ENCODE results near the gene HS3ST3B1. TPM values are rescaled to one million over a fixed set of nuclear protein-coding genes. Genes with fewer than 3 reads are reported as not detected.

HS3ST3B1 gene
- total and polyA plus RNA-seq, 8 donors: 0.30 to 2.8 (median 1.5) TPM

GRCh38 chr17:14389681-14390080 is 88.8 kb downstream of the HS3ST3B1 start:
- intact Hi-C loops (cut with DNase I): no loop called here
- no peak for DNase-seq
- Histone ChIP-seq H3K9me3 (no peaks in the 10 kb centered on the region), H3K27ac (no peak overlapping the region), H3K4me1 (no peaks in the 10 kb centered on the region), H3K4me3 (no peak overlapping the region), H3K36me3 (no peaks in the 10 kb centered on the region), H3K27me3 (no peaks in the 10 kb centered on the region)
- WGBS, 2 donors: 56 to 62% methylated on average over 6 of the region's 6 CpGs
- FAIRE-seq: no peak
- no peak for ATAC-seq
- TF ChIP-seq, protein P1, sequence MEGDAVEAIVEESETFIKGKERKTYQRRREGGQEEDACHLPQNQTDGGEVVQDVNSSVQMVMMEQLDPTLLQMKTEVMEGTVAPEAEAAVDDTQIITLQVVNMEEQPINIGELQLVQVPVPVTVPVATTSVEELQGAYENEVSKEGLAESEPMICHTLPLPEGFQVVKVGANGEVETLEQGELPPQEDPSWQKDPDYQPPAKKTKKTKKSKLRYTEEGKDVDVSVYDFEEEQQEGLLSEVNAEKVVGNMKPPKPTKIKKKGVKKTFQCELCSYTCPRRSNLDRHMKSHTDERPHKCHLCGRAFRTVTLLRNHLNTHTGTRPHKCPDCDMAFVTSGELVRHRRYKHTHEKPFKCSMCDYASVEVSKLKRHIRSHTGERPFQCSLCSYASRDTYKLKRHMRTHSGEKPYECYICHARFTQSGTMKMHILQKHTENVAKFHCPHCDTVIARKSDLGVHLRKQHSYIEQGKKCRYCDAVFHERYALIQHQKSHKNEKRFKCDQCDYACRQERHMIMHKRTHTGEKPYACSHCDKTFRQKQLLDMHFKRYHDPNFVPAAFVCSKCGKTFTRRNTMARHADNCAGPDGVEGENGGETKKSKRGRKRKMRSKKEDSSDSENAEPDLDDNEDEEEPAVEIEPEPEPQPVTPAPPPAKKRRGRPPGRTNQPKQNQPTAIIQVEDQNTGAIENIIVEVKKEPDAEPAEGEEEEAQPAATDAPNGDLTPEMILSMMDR (IDR thresholded peaks at IDR 0.05): no peak

GRCh38 chr17:14393723-14394122 is 92.8 kb downstream of the HS3ST3B1 start:
- H3K4me3 ChIP-seq: no peak overlapping the region
- H3K4me1 ChIP-seq: no peaks in the 10 kb centered on the region
- no peaks in the 10 kb centered on the region for H3K27me3 ChIP-seq
- ATAC-seq (no peak), FAIRE-seq (no peak), DNase-seq (no peak)
- TF ChIP-seq, protein P1 (IDR thresholded peaks at IDR 0.05): no peak
- no peak overlapping the region for H3K27ac ChIP-seq
- H3K36me3 ChIP-seq: no peaks in the 10 kb centered on the region
- intact Hi-C loops (cut with DNase I): no loop called here
- no peaks in the 10 kb centered on the region for H3K9me3 ChIP-seq

DNA sequence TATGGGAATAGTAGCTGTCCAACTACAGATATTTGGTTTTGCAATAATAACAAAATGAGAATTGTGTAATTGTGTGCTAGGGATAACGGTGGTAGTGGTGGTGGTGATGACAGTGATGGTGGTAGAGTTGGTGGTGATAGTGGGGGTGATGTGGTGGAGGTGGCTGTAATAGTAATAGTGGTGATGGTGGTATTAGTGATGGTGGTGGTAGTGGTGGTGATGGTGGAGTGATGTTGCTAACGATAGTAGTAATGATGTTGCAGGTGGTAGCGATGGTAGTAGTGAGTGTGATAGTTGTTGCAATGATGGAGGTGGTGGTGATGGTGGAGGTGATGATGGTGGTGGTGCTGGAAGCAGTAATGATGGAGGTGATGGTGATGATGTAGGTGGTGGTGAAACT is 94.4 kb downstream of the HS3ST3B1 start:
- H3K4me1 ChIP-seq: no peaks in the 10 kb centered on the region
- TF ChIP-seq, protein P1 (IDR thresholded peaks at IDR 0.05): no peak
- intact Hi-C loops (cut with DNase I): no loop called here
- ATAC-seq (no peak), FAIRE-seq (no peak), DNase-seq (no peak)
- no peaks in the 10 kb centered on the region for H3K36me3 ChIP-seq
- no peaks in the 10 kb centered on the region for H3K9me3 ChIP-seq
- H3K27me3 ChIP-seq: no peaks in the 10 kb centered on the region
- no peak overlapping the region for H3K27ac ChIP-seq
- no peak overlapping the region for H3K4me3 ChIP-seq
- WGBS, 2 donors: 79 to 80% methylated on average over 3 of the region's 3 CpGs

- no peak for FAIRE-seq
Measured at GRCh38 chr17:14396547-14396946, 95.7 kb downstream of the HS3ST3B1 start.

GRCh38 chr17:14398766-14399165 is 97.9 kb downstream of the HS3ST3B1 start:
- no peak for DNase-seq
- H3K4me3 ChIP-seq: no peak overlapping the region
- 28 to 61% methylated on average over 1 of the region's 1 CpG for WGBS, 2 donors
- no peak overlapping the region for H3K27ac ChIP-seq
- FAIRE-seq: no peak
- H3K4me1 ChIP-seq: no peaks in the 10 kb centered on the region
- ATAC-seq: no peak
- no peaks in the 10 kb centered on the region for H3K27me3 ChIP-seq
- intact Hi-C loops (cut with DNase I): no loop called here
- no peaks in the 10 kb centered on the region for H3K36me3 ChIP-seq
- TF ChIP-seq, protein P1 (IDR thresholded peaks at IDR 0.05): no peak
- H3K9me3 ChIP-seq: no peaks in the 10 kb centered on the region

More at GRCh38 chr17:14396547-14396946, 95.7 kb downstream of the HS3ST3B1 start:
- no peak for ATAC-seq
- Histone ChIP-seq H3K9me3 (no peaks in the 10 kb centered on the region), H3K27me3 (no peaks in the 10 kb centered on the region), H3K4me3 (no peak overlapping the region), H3K4me1 (no peaks in the 10 kb centered on the region), H3K27ac (no peak overlapping the region), H3K36me3 (no peaks in the 10 kb centered on the region)
- TF ChIP-seq, protein P1 (IDR thresholded peaks at IDR 0.05): no peak
- DNase-seq: no peak
- intact Hi-C loops (cut with DNase I): no loop called here
- 32 to 42% methylated on average over 3 of the region's 3 CpGs for WGBS, 2 donors

Other genes with a start within 250 kb of the HS3ST3B1 start
- 10 to 100 TPM in 1 of 6 donors, 1 to 10 TPM in 5; 4.4 to 10.3 (median 6.7) TPM for gene COX10, start 231.6 kb upstream of the HS3ST3B1 start, total RNA-seq
- gene COX10, start 231.6 kb upstream of the HS3ST3B1 start, polyA plus RNA-seq: 1 to 10 TPM; 4.6 TPM
- not detected for gene CDRT15, start 64.2 kb upstream of the HS3ST3B1 start, total RNA-seq
- gene CDRT15, start 64.2 kb upstream of the HS3ST3B1 start, polyA plus RNA-seq: not detected